Activated CD8-positive, alpha-beta memory T cell treated with anti-CD3 and anti-CD28 coated beads for 24 hours (primary cell): ENCODE results near the gene OR52M1.
"Not testable (repeated sequence)": the region's sequence is repeated elsewhere in the genome, so short reads cannot be mapped to it uniquely, and the experiment has no call there.

Experiments used
- DNase-seq: peaks from one replicate; pipeline ENCODE4 v3.0.0-alpha.2; 2020

Gene OR52M1, protein sequence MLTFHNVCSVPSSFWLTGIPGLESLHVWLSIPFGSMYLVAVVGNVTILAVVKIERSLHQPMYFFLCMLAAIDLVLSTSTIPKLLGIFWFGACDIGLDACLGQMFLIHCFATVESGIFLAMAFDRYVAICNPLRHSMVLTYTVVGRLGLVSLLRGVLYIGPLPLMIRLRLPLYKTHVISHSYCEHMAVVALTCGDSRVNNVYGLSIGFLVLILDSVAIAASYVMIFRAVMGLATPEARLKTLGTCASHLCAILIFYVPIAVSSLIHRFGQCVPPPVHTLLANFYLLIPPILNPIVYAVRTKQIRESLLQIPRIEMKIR

GRCh38 chr11:4544891-4545290, at the start of gene OR52M1:
OR52M1 (plus strand) TSS chr11:4545191; CDS start chr11:4545191, 0 bp downstream.
- no peak for DNase-seq

- DNase-seq: no peak
Observed at GRCh38 chr11:4495487-4495886, 49.5 kb upstream of the OR52M1 start.

DNA sequence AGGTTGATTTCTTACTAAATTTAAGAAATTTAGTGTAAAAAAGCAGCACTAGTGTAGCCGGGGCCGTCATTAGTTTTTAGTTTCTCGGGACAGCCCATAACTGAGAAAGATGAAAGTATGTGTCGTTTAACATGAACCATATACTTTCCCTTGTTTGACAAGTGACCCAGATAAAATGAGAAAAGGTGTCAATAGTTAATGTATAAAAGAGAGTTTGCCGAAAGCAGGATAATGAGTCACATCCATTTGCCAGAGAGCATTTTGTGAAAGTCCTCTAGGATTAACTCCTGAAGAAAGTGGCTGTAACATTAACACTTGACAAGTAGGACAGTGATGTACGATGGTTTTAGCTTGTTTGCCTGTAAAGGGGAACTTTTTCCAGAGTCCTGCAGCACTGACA, 49.0 kb upstream of the OR52M1 start:
- DNase-seq: no peak

- DNase-seq: no peak
Observed at GRCh38 chr11:4496557-4497248, 48.3 kb upstream of the OR52M1 start.

GRCh38 chr11:4508886-4509285, 36.1 kb upstream of the OR52M1 start:
- DNase-seq: no peak

DNA sequence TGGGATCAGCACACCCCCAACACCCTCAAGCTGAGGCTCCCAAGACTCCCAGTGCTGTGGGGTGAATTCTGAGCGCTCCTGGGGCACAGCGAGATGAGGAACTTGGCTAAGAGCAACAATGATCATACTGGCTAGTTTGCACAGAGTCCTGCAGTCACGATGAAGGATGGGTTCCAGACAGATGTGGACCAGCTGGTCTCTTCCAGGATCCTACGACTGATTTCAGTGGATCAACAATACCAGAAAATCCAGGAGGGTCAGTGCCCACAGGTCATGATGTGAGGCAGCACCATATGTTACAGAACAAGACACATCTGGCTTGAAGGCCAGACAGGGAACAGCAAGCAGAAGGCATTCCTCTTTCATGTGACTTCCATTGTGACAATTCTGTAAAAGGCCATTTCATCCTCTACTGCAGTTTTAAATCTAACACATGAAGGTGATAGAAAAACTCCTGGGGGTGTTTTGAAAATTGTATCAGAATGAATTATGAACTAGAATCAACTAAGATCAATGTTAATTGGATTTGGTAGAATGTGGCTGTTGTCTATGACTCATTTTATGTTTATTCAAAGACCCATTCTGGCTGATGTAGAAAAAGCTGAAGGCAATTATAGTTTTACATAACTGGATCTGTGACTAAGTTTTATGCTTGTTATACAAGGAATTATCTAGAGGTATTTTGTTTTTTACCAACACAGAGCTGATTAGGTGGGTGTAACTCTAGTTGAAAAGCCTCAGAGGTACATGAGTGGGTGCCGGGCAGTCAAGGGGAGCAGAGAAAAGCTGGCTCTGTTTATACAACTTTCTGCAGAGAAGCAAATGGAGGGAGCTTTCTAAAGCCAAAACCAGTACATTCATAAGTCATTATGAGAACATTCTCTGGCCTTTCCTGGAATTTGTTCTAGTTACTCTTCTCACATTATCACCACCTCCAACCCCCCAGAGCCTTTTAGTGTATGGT, 33.4 kb upstream of the OR52M1 start:
- DNase-seq: no peak

- DNase-seq: no peak
Observed at GRCh38 chr11:4514196-4514595, 30.8 kb upstream of the OR52M1 start.

- DNase-seq: no peak
Observed at GRCh38 chr11:4522339-4522738, 22.7 kb upstream of the OR52M1 start.

GRCh38 chr11:4522752-4523151, 22.2 kb upstream of the OR52M1 start:
- no peak for DNase-seq

DNA sequence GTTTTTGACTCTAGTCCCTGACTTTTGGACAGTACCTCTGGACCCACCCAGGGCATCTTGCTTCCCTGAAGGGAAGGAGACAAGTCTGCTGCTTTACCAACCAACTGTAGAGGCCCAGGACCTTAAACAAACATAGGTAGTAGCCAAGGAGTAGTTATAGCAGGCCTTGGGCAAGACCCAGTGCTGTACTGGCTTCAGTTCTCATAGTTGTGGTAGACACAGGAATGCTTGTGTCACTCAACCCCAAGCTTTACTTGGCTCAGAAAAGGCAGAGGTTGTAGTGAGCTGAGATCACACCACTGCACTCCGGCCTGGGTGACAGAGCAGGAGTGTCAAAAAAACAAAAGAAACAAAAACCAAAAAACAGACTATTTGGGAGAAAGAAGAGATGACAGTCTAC, 21.3 kb upstream of the OR52M1 start:
- DNase-seq: no peak

DNA sequence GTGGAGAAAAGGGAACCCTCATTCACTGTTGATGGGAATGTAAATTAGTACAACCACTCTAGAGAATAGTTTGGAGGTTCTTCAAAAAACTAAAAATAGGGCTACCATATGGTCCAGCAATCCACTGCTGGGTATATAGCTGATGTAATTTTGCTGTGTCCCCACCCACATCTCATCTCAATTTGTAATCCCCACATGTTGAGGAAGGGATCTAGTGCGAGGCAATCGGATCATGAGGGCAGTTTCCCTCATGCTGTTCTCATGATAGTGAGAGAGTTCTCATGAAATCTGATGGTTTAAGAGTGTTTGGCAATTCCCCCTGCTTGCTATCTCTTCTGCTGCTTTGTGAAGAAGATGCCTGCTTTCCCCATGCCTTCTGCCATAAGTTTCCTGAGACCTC, 17.1 kb upstream of the OR52M1 start:
- no peak for DNase-seq

DNA sequence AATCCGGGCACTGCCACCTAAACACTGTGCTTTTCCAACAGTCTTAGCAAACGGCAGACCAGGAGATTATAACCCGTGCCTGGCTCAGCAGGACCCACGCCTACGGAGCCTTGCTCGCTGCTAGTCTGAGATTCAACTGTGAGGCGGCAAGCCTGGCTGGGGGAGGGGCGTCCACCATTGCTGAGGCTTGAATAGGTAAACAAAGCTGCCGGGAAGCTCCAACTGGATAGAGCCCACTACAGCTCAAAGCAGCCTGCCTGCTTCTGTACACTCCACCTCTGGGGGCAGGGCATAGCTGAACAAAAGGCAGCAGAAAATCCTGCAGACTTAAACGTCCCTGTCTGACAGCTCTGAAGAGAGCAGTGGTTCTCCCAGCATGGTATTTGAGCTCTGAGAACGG, 13.3 kb upstream of the OR52M1 start:
- DNase-seq: not testable (repeated sequence)

GRCh38 chr11:4539603-4540219, 5.3 kb upstream of the OR52M1 start:
- peak; percentile 79 for DNase-seq

DNA sequence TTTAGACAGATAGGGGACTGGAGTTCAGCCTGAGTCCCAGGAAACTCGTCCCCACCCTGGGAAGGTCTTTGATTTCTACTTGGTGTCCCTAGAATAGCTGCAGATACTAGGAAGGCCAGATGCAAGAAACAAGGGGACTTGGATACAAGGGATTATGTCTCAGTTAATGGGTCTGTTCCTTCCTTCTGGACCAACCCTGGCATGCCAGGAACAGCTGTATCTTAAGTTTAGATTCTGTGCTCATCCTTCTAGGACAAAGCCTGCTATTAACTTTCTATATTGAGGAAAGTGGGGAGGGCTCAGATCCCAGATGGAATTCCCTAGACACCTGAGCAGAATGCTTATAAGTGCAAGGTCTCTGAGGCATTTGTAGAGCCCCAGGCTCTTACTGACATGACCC, 3.9 kb upstream of the OR52M1 start:
- no peak for DNase-seq

DNA sequence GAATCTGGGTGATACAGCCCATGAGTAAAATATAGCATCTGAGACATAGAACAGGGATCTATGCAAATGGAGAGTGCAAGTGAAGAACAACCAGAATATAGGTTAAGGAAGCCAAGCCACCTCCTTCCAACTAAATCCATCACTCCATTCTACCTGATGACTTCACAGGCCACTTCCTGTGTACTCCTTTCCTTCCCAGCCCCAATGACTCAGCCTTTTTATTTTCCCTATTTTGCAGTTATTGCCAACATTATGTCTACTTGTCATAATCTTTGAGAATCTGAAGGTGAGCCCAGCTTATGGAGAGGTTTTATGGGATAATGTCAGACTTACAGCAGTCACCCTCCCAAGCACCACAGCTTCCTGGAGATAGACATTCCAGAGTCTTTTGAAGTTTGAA, 1.4 kb upstream of the OR52M1 start:
- DNase-seq: no peak

DNA sequence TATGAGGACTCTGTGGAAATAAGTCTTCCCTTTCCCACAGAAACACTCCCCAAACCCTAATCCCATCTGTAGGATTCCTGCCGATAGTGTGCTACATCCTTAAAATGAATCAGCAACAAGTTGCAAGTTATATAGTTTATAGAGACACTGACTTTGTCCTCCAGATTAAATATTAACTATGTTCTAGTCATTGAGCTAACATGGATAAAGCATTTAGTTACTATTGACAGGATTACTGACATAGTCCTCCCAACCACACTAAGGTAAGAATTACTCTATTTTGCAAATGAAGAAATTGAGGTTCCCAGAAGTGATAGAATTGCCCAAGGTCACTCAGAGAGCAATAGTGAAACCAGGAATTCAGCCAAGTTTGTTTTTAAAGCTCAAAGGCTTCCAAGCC, 1.9 kb downstream of the OR52M1 start:
- no peak for DNase-seq

- no peak for DNase-seq
Observed at GRCh38 chr11:4547416-4547815, 2.4 kb downstream of the OR52M1 start.

DNA sequence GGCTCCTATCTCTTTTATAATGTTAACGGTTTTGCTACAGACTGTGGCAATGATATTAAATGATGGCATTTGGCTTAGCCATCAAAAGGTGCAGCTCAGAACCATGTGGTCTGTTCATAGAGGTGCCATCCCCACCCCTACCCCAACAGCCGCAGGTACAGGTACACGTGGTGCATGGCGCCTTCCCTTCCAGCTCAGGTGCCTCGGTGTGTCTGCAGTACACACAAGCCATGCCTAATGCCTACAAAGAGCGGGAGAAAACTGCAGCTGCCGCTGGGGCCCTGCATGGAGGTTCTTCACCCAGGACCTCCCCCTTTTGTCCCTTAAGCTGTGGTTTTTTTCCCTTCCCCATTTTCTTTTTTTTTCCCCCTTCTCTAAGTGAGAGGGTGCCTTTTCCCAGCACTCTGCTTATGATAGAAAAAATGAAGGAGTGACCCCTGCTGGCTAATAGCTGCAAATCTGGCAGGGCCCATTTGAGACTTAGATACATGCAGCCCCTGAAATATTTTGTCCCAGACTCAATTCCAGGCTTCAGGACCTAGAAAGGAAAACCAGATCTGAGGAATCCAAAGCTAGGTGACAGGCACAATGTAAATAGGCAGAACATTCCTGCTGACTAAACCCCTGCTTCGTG, 6.5 kb downstream of the OR52M1 start:
- DNase-seq: no peak

DNA sequence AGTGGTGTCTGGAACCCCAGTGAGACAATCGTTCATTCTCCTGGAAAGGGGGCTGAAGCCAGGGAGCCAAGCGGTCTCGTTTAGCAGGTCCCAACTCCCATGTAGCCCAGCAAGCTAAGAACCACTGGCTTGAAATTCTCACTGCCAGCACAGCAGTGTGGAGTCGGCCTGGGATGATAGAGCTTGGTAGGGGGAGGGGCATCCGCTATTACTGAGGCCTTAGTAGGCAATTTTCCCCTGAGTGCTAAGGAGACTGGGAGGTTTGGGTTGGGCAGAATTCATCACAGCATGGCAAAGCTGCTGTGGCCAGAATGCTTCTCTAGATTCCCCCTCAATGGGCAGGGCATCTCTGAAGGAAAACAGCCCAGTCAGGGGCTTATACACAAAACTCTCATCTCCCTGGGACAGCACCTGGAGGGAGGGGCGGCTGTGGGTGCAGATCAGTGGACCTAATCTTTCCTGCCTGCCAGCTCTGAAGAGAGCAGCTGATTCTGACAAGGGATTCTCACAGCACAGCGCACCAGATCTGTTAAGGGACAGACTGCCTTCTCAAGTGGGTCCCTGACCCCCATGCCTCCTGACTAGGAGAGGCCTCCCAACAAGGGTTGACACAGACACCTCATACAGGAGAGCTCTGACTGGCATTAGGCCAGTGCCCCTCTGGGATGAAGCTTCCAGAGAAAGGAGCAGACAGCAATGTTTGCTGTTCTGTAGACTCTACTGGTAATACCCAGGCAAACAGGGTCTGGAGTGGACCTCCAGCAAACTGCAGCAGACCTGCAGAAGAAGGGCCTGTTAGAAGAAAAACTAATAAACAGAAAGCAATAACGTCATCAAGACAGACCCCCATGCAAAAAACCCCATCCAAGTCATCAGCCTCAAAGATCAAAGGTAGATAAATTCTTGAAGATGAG, 14.8 kb downstream of the OR52M1 start:
- no peak for DNase-seq

GRCh38 chr11:4560467-4560866, 15.5 kb downstream of the OR52M1 start:
- no peak for DNase-seq

- no peak for DNase-seq
Observed at GRCh38 chr11:4565371-4565770, 20.4 kb downstream of the OR52M1 start.
